NT2/D1 (cell line): ENCODE data around the gene NEURL3.
A peak's percentile ranks its signal among the peaks of the same experiment; 100 is the strongest.

ENCODE experiments used
- DNase-seq: peaks from one replicate; pipeline ENCODE4 v3.0.0-alpha.2; 2011; ENCODE audit warnings: low read depth, low spot score
- H3K27me3 ChIP-seq: 2 replicates; pipeline ENCODE4 v1.6.0; 2011; ENCODE audit warnings: mild to moderate bottlenecking; ENCODE audit not compliant: insufficient read length, insufficient read depth
- H3K36me3 ChIP-seq: 2 replicates; pipeline ENCODE4 v1.6.1; 2011; ENCODE audit warnings: mild to moderate bottlenecking, low read length, mixed read lengths; ENCODE audit not compliant: insufficient read depth, insufficient read length
- H3K4me1 ChIP-seq: 2 replicates; pipeline ENCODE4 v1.5.1; 2011; ENCODE audit not compliant: insufficient read depth, insufficient read length
- H3K4me3 ChIP-seq: 2 replicates; pipeline ENCODE4 v1.5.1; 2011; ENCODE audit warnings: low read depth; ENCODE audit not compliant: insufficient read length
- H3K9ac ChIP-seq: 2 replicates; pipeline ENCODE4 v1.6.0; 2011; ENCODE audit warnings: low read depth; ENCODE audit not compliant: insufficient read length
- H3K9me3 ChIP-seq: 2 replicates; pipeline ENCODE4 v1.5.1; 2011; ENCODE audit warnings: mild to moderate bottlenecking, low read length; ENCODE audit not compliant: insufficient read depth
- SUZ12 ChIP-seq: IDR thresholded peaks from 2 replicates; pipeline ENCODE4 v1.6.1; 2011; ENCODE audit not compliant: insufficient read length, insufficient read depth; ENCODE audit errors: extremely low read depth
- YY1 ChIP-seq: IDR thresholded peaks from 2 replicates; pipeline ENCODE4 v1.6.1; 2011; ENCODE audit not compliant: insufficient read length, insufficient read depth
- ZNF274 ChIP-seq: IDR thresholded peaks from 2 replicates; pipeline ENCODE4 v1.6.1; 2011; ENCODE audit warnings: mild to moderate bottlenecking, low read depth, low read length

Gene NEURL3

GRCh38 chr2:96550787-96551604 lies 45.8 kb upstream of the NEURL3 start:
- peaks cover 23% of the 10 kb centered on the region for H3K4me1 ChIP-seq
- H3K9me3 ChIP-seq: peaks cover 7% of the 10 kb centered on the region; the same call in 1 of the 2 replicates
- no peak for DNase-seq
- no peak overlapping the region for H3K4me3 ChIP-seq
- H3K36me3 ChIP-seq: peaks cover 43% of the 10 kb centered on the region
- TF ChIP-seq ZNF274 (no peak), SUZ12 (no peak), YY1 (no peak)
- no peak overlapping the region for H3K9ac ChIP-seq
- no peaks in the 10 kb centered on the region for H3K27me3 ChIP-seq

- Histone ChIP-seq H3K9me3 (peaks cover 9% of the 10 kb centered on the region; the same call in 1 of the 2 replicates), H3K36me3 (peaks cover 43% of the 10 kb centered on the region), H3K9ac (peak overlapping the region; percentile 51), H3K27me3 (no peaks in the 10 kb centered on the region), H3K4me3 (no peak overlapping the region), H3K4me1 (peaks cover 20% of the 10 kb centered on the region)
- no peak for TF ChIP-seq ZNF274
- no peak for TF ChIP-seq YY1
- no peak for TF ChIP-seq SUZ12
- no peak for DNase-seq
Measured at GRCh38 chr2:96549967-96550786, 45.0 kb upstream of the NEURL3 start.

DNA sequence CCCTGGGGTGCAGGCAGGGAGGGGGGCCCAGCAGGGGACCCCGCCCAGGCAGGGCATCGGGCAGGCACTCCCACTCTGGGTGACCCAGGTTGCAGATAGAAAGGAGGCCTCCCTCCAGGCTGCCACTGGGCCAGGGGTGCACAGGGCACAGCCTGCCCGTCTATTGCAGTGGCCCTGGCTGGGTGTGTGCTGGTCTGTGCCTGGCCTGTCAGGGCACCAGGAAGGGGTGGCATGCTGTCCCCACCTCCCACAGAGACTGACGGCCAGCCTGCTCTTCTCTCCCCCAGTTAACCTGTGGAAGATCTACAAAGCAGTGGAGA lies 44.3 kb upstream of the NEURL3 start:
- TF ChIP-seq ZNF274 (no peak), YY1 (no peak), SUZ12 (no peak)
- peak overlapping the region; percentile 51 for H3K9ac ChIP-seq
- peaks cover 9% of the 10 kb centered on the region; the same call in 1 of the 2 replicates for H3K9me3 ChIP-seq
- H3K36me3 ChIP-seq: peaks cover 43% of the 10 kb centered on the region
- H3K27me3 ChIP-seq: no peaks in the 10 kb centered on the region
- H3K4me3 ChIP-seq: no peak overlapping the region
- no peak for DNase-seq
- H3K4me1 ChIP-seq: peaks cover 13% of the 10 kb centered on the region

DNA sequence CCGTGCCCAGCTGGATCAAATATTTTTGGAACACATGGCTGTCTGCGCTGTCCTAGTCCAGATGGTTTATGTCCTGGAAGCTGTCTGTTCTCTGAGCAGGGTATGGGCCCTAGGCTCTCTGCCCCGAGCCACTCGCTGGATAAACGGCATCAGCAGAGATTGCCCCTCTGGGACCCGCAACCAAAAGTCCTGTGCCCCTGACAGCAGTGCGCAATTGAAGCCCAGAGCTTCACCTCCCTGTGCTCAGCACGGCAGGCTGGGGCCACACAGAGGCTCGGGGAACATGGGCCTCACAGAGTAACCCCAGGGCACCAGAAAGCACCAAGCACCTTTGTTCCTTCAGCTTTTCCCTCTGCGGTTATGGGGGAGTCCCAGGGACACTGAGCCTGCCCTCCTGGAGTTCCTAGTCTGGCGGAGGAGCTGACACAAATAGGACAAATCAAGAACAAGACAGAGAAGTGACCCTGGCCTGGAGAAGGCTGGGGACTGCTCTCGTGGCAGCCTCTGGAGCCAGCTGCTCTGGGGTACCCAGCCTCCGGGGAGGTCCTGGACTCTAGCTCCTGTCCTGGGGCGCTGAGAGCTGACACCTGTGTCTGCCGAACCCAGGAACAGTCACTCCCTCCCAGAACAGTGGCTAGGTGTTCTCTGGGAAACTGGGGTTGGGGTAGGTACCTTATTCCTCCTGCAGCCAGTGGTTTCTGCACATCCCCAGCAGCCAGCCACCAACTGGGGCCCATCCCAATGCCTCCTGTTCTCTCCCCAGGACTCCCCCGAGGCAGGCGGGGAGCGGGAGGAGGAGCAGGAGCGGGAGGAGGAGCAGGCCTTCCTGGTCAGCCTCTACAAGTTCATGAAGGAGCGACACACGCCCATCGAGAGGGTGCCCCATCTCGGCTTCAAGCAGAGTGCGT lies 43.7 kb upstream of the NEURL3 start:
- Histone ChIP-seq H3K9me3 (peaks cover 9% of the 10 kb centered on the region; the same call in 1 of the 2 replicates), H3K4me1 (peaks cover 12% of the 10 kb centered on the region), H3K36me3 (peaks cover 43% of the 10 kb centered on the region), H3K9ac (peak overlapping the region; percentile 37), H3K4me3 (no peak overlapping the region), H3K27me3 (no peaks in the 10 kb centered on the region)
- TF ChIP-seq SUZ12: no peak
- TF ChIP-seq ZNF274: no peak
- no peak for TF ChIP-seq YY1
- DNase-seq: no peak

DNA sequence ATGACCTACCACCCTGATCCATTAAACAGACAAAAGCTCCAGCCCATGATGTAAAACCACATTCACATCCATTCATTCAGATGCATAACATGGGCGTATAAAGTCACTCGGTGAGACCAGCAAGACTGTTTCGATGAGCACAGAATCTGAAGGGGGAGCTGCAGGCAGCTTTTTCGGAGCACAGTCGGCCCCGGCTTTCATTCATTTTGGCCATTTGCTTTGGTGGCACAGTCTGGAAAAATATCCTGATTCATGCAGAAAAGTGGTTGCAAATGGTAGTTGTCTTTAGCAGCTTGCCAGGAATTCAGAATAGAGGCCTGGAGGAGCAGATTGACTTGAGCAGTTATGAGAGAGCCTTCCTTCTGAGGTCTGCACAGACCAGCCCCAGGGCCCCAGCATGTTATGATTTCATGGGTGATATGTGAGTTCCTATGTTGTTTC lies 42.6 kb upstream of the NEURL3 start:
- DNase-seq: no peak
- Histone ChIP-seq H3K9me3 (peaks cover 9% of the 10 kb centered on the region; the same call in 1 of the 2 replicates), H3K4me3 (no peak overlapping the region), H3K27me3 (no peaks in the 10 kb centered on the region), H3K9ac (no peak overlapping the region), H3K4me1 (peaks cover 10% of the 10 kb centered on the region), H3K36me3 (peaks cover 38% of the 10 kb centered on the region)
- TF ChIP-seq YY1 (no peak), ZNF274 (no peak), SUZ12 (no peak)

GRCh38 chr2:96547203-96547641 lies 42.1 kb upstream of the NEURL3 start:
- TF ChIP-seq YY1 (no peak), ZNF274 (no peak), SUZ12 (no peak)
- Histone ChIP-seq H3K36me3 (peaks cover 34% of the 10 kb centered on the region), H3K9me3 (peaks cover 9% of the 10 kb centered on the region; the same call in 1 of the 2 replicates), H3K4me1 (peaks cover 10% of the 10 kb centered on the region), H3K4me3 (no peak overlapping the region), H3K27me3 (no peaks in the 10 kb centered on the region), H3K9ac (no peak overlapping the region)
- no peak for DNase-seq

DNA sequence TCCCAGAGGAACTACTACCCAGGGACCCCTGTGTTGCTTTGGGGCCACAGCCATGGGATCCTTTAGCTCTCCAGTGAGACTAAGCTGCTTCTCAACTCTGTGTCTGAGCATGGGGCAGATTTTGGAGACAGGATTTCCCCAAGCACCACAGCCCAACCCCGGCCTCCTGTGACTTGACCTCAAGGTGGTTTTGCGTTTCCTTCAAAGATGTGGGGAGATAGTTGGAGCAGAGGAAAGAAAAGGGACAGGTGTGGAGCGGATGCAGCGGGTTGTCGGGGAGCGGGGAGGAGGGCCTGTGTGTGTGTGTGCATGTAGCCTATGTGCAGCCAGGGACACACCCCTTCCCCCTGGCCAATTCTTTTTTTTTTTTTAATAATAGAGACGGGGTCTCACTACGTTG lies 41.6 kb upstream of the NEURL3 start:
- H3K4me3 ChIP-seq: no peak overlapping the region
- peaks cover 9% of the 10 kb centered on the region; the same call in 1 of the 2 replicates for H3K9me3 ChIP-seq
- TF ChIP-seq SUZ12 (no peak), ZNF274 (no peak), YY1 (no peak)
- H3K27me3 ChIP-seq: no peaks in the 10 kb centered on the region
- H3K4me1 ChIP-seq: peaks cover 10% of the 10 kb centered on the region
- H3K9ac ChIP-seq: no peak overlapping the region
- DNase-seq: no peak
- peaks cover 30% of the 10 kb centered on the region for H3K36me3 ChIP-seq
